B cell (primary cell): ENCODE measurements around the gene HTR3A. TPM values are rescaled to one million over a fixed set of nuclear protein-coding genes. Genes with fewer than 3 reads are reported as not detected.

ENCODE experiments used
- ATAC-seq: fragments of 200-7000 bp; cut with Tn5 transposase; one replicate; pipeline ENCODE4 v1.10.0; 2021; ENCODE audit warnings: low read depth, mild to moderate bottlenecking, moderate number of reproducible peaks, moderate library complexity
- CTCF ChIA-PET: fragments of 350-600 bp; sonication (Branson Sonifier 250); formaldehyde crosslinking; loops from one replicate; lab custom pipeline; 2021; ENCODE audit warnings: antibody characterized with exemption, inconsistent platforms; lab: Charles Lee
- POLR2A ChIA-PET: fragments of 350-600 bp; sonication (Branson Sonifier 250); formaldehyde crosslinking; loops from one replicate; lab custom pipeline; 2021; ENCODE audit warnings: antibody characterized with exemption; lab: Charles Lee
- DNase-seq: peaks from one replicate; pipeline ENCODE4 v3.0.0; 2013
- H2AFZ ChIP-seq: 2 replicates; pipeline ENCODE4 v1.6.1; 2012; ENCODE audit warnings: mild to moderate bottlenecking, low read depth, low read length; ENCODE audit not compliant: insufficient read depth, poor library complexity, severe bottlenecking
- H3K27ac ChIP-seq, 2 donors: 1 replicate in 1 of 2; 2 replicates in 1 of 2; pipeline ENCODE4 v1.5.1; 2012 to 2013; ENCODE audit warnings: low read length in 2 of 2, mild to moderate bottlenecking in 2 of 2, moderate library complexity in 1 of 2
- H3K27me3 ChIP-seq, 4 experiments: fragments of 200-600 bp in 1 of 4; sonication (generic) in 1 of 4; replicated peaks in 1 of 4; 1 replicate in 2 of 4; 2 replicates in 2 of 4; pipeline versions ENCODE4 v1.6.1 to v1.7.0; 2013 to 2016; ENCODE audit warnings: low read length in 3 of 4, mild to moderate bottlenecking in 2 of 4, mixed read lengths in 1 of 4, moderate library complexity in 1 of 4; ENCODE audit not compliant: insufficient read depth in 4 of 4, control insufficient read depth in 3 of 4; ENCODE audit errors: control extremely low read depth in 1 of 4
- H3K36me3 ChIP-seq, 2 experiments: replicated peaks in 1 of 2; 1 replicate in 1 of 2; 2 replicates in 1 of 2; pipeline versions ENCODE4 v1.6.1 to v1.7.1; 2013; ENCODE audit warnings: low read length in 1 of 2; ENCODE audit not compliant: insufficient read depth in 2 of 2, control insufficient read depth in 1 of 2; ENCODE audit errors: control extremely low read depth in 1 of 2, extremely low read depth in 1 of 2
- H3K4me1 ChIP-seq, 2 donors: fragments of 200-600 bp in 1 of 2; sonication (generic) in 1 of 2; 1 replicate in 1 of 2; 2 replicates in 1 of 2; pipeline versions ENCODE4 v1.5.1 to v1.6.1; 2013 to 2017; ENCODE audit warnings: low read length in 2 of 2; ENCODE audit not compliant: control insufficient read depth in 2 of 2, insufficient read depth in 2 of 2
- H3K4me2 ChIP-seq: replicated peaks from 2 replicates; pipeline ENCODE3; 2012; ENCODE audit warnings: mild to moderate bottlenecking, low read depth, low read length; ENCODE audit not compliant: poor library complexity, severe bottlenecking
- H3K4me3 ChIP-seq, 5 experiments: fragments of 200-600 bp in 1 of 5; sonication (generic) in 1 of 5; 1 replicate in 3 of 5; 2 replicates in 2 of 5; pipeline versions ENCODE4 v1.5.1 to v1.7.0; 2011 to 2016; ENCODE audit warnings: low read length in 4 of 5, mild to moderate bottlenecking in 4 of 5, low read depth in 2 of 5, control low read depth in 1 of 5, moderate library complexity in 1 of 5; ENCODE audit not compliant: insufficient read depth in 1 of 5; ENCODE audit errors: control extremely low read depth in 1 of 5, extremely low read depth in 1 of 5
- H3K79me2 ChIP-seq: fragments of 200-600 bp; sonication (generic); one replicate; pipeline ENCODE4 v1.6.0; 2016; ENCODE audit warnings: low read length; ENCODE audit not compliant: control insufficient read depth, insufficient read depth
- H3K9ac ChIP-seq: fragments of 200-600 bp; sonication (generic); 2 replicates; pipeline ENCODE4 v1.6.1; 2017; ENCODE audit warnings: mild to moderate bottlenecking, low read length, moderate library complexity
- H3K9me3 ChIP-seq, 3 donors: one replicate each; pipeline versions ENCODE4 v1.6.1 to v1.7.1; 2013; ENCODE audit warnings: low read length in 2 of 3; ENCODE audit not compliant: control insufficient read depth in 2 of 3, insufficient read depth in 1 of 3; ENCODE audit errors: control extremely low read depth in 1 of 3
- H4K20me1 ChIP-seq: 2 replicates; pipeline ENCODE4 v1.6.0; 2012; ENCODE audit warnings: mild to moderate bottlenecking, low read length; ENCODE audit not compliant: insufficient read depth, control insufficient read depth, poor library complexity, severe bottlenecking
- H3K27ac Mint-ChIP-seq: one replicate; pipeline ENCODE4 v1.8.0; 2021; ENCODE audit warnings: mixed read lengths
- H3K27me3 Mint-ChIP-seq: one replicate; pipeline ENCODE4 v1.8.0; 2021; ENCODE audit warnings: mixed read lengths
- H3K4me1 Mint-ChIP-seq: one replicate; pipeline ENCODE4 v1.8.0; 2021; ENCODE audit warnings: mixed read lengths
- H3K4me3 Mint-ChIP-seq: one replicate; pipeline ENCODE4 v1.8.0; 2021; ENCODE audit warnings: mixed read lengths
- H3K9me3 Mint-ChIP-seq: one replicate; pipeline ENCODE4 v1.8.0; 2022; ENCODE audit warnings: mixed read lengths; ENCODE audit not compliant: insufficient read depth
- CTCF ChIP-seq: fragments of 200-600 bp; IDR thresholded peaks from one replicate; pipeline ENCODE4 v1.8.0; 2022; ENCODE audit warnings: antibody characterized with exemption, mild to moderate bottlenecking
- EZH2 ChIP-seq: IDR thresholded peaks from 2 replicates; pipeline ENCODE4 v1.6.1; 2012; ENCODE audit warnings: borderline replicate concordance, low read depth, mild to moderate bottlenecking, moderate library complexity, low read length; ENCODE audit not compliant: insufficient read depth, poor library complexity, severe bottlenecking
- WGBS: methylation state at CpG from one replicate; pipeline ENCODE4 v1.1.5; 2013; ENCODE audit warnings: missing lambda C conversion rate; ENCODE audit not compliant: insufficient coverage; 5-methylcytosine and 5-hydroxymethylcytosine counted together
- intact Hi-C: fragments of 100-400 bp; cut with micrococcal nuclease; formaldehyde crosslinking; loops from one replicate; pipeline ENCODE4 v1.10.0; 2022
- polyA plus RNA-seq: library from polyadenylated mRNA; depleted of rRNA; stranded (reverse); fragments of >200 nt; gene quantifications from 2 replicates; pipeline ENCODE4 v1.2.3, GENCODE V29; 2012
- total RNA-seq, 2 donors: library from RNA; stranded (reverse); fragments of 120-200 nt in 1 of 2; gene quantifications; 1 replicate in 1 of 2; 2 replicates in 1 of 2; pipeline versions ENCODE4 v1.2.3 to v1.2.4, GENCODE V29; 2013 to 2022

HTR3A gene
- total and polyA plus RNA-seq, 2 donors (not counting 1 experiment from before 2014, with no cell fraction given), result 8.1 to 16.1 TPM

- Mint-ChIP-seq H3K4me3 (no peak overlapping the region), H3K9me3 (no peaks in the 10 kb centered on the region), H3K27ac (no peak overlapping the region), H3K4me1 (no peaks in the 10 kb centered on the region), H3K27me3 (peaks cover 3% of the 10 kb centered on the region)
- no peak overlapping the region for H2AFZ ChIP-seq
- POLR2A ChIA-PET, result no interaction called here
- no peaks in the 10 kb centered on the region for H3K36me3 ChIP-seq
- WGBS, result 84% methylated on average over 3 of the region's 5 CpGs
- no peaks in the 10 kb centered on the region for H3K27me3 ChIP-seq
- no peaks in the 10 kb centered on the region for H4K20me1 ChIP-seq
- no peaks in the 10 kb centered on the region for H3K9me3 ChIP-seq
- DNase-seq (no peak), ATAC-seq (no peak)
- TF ChIP-seq EZH2, result no peak
- TF ChIP-seq CTCF, result no peak
- no peak overlapping the region for H3K9ac ChIP-seq
- CTCF ChIA-PET, result interaction anchor here (2.0 kb wide), 1 partner anchor 241 kb away, joined by 5 read pairs; no protein-coding TSS in a partner anchor
- intact Hi-C loops, result no loop called here
- H3K4me1 ChIP-seq, result no peaks in the 10 kb centered on the region
- no peak overlapping the region for H3K4me2 ChIP-seq
- no peak overlapping the region for H3K27ac ChIP-seq
- no peak overlapping the region for H3K4me3 ChIP-seq
- H3K79me2 ChIP-seq, result no peaks in the 10 kb centered on the region
Observed at GRCh38 chr11:114019574-114019973, 44.7 kb downstream of the HTR3A start.

GRCh38 chr11:114025329-114025907 lies 50.5 kb downstream of the HTR3A start:
- Mint-ChIP-seq H3K4me1 (peaks cover 3% of the 10 kb centered on the region), H3K9me3 (no peaks in the 10 kb centered on the region), H3K27me3 (peaks cover 26% of the 10 kb centered on the region), H3K27ac (no peak overlapping the region), H3K4me3 (no peak overlapping the region)
- intact Hi-C loops, result no loop called here
- ChIA-PET CTCF (interaction anchor here (1.4 to 15.6 kb wide), 3 partner anchors 9 to 236 kb away, joined by 3 to 391 read pairs (median 5); no protein-coding TSS in a partner anchor), POLR2A (no interaction called here)
- Histone ChIP-seq H4K20me1 (no peaks in the 10 kb centered on the region), H3K4me1 (no peaks in the 10 kb centered on the region), H2AFZ (no peak overlapping the region), H3K79me2 (no peaks in the 10 kb centered on the region), H3K9ac (no peak overlapping the region), H3K27ac (no peak overlapping the region), H3K9me3 (no peaks in the 10 kb centered on the region), H3K4me2 (no peak overlapping the region), H3K36me3 (no peaks in the 10 kb centered on the region), H3K27me3 (peaks cover 0 to 7% (median 3%) of the 10 kb centered on the region in 4 experiments), H3K4me3 (no peak overlapping the region)
- 88% methylated on average over 1 of the region's 3 CpGs for WGBS
- no peak for DNase-seq
- no peak for TF ChIP-seq EZH2
- no peak for TF ChIP-seq CTCF
- no peak for ATAC-seq
